ENCODE results near the gene MIPEP. TPM values are rescaled to one million over a fixed set of nuclear protein-coding genes. Genes with fewer than 3 reads are reported as not detected.

Gene MIPEP
- total RNA-seq, 1 experiment from 2014 or later: 24.7 TPM

DNA sequence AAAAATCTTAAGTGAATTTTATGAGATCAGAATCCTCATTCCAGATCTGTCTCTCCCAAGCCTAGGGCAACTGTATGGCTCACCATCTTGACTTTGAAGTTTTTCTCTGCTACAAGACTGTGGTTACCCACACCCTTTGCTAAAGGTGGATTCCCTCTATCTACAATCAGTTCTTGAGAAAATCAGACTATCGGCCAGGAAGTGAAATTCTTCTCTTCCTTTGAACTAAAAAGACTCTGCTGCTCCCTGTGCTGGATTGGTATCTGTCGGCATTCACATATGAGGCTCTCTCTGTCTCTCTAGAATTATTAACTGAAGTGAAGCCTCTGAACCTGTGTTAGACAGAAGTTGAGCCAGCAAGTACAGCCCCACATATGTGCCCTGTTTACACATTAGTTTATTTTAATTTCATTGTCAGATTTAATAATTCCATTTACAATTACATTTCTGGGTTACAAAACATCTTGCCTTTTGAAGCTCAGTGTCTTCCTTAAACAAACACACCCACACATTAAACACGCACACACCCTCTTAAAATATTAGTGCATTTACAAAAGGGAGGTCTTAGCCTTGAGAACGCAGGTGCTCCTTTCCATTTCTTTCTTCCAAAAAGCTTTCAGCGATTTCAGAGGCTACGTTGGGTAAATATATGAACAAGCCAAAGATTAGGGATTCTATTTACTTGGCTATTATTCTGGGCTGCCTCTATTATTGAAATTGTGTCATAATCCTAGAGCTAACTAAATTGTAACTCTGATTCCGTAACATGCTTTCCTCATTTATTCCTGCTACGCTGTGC lies 145.7 kb downstream of the MIPEP start:
- CTCF ChIA-PET: no interaction called here

GRCh38 chr13:23741879-23742510 lies 147.2 kb downstream of the MIPEP start:
- ChIA-PET CTCF (interaction anchor here (1.4 to 1.8 kb wide), 2 partner anchors 26 to 30 kb away, joined by 3 read pairs; no protein-coding TSS in a partner anchor), POLR2A (no interaction called here)
- Mint-ChIP-seq H3K4me3 (ENCODE audit: unreplicated experiment) (no peak overlapping the region), H3K27ac (ENCODE audit: low read depth, unreplicated experiment) (no peak overlapping the region), H3K36me3 (ENCODE audit: insufficient read depth, unreplicated experiment) (no peaks in the 10 kb centered on the region), H3K27me3 (ENCODE audit: insufficient read depth, unreplicated experiment) (no peaks in the 10 kb centered on the region), H3K9me3 (ENCODE audit: unreplicated experiment) (no peaks in the 10 kb centered on the region), H3K4me1 (ENCODE audit: insufficient read depth, unreplicated experiment) (peaks cover 9% of the 10 kb centered on the region)
- DNase-seq (ENCODE audit: unreplicated experiment): peak; percentile 13
- no TSS peak for BruUV-seq (replicated peaks)
- TF ChIP-seq, protein P1, sequence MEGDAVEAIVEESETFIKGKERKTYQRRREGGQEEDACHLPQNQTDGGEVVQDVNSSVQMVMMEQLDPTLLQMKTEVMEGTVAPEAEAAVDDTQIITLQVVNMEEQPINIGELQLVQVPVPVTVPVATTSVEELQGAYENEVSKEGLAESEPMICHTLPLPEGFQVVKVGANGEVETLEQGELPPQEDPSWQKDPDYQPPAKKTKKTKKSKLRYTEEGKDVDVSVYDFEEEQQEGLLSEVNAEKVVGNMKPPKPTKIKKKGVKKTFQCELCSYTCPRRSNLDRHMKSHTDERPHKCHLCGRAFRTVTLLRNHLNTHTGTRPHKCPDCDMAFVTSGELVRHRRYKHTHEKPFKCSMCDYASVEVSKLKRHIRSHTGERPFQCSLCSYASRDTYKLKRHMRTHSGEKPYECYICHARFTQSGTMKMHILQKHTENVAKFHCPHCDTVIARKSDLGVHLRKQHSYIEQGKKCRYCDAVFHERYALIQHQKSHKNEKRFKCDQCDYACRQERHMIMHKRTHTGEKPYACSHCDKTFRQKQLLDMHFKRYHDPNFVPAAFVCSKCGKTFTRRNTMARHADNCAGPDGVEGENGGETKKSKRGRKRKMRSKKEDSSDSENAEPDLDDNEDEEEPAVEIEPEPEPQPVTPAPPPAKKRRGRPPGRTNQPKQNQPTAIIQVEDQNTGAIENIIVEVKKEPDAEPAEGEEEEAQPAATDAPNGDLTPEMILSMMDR (IDR thresholded peaks at IDR 0.05; ENCODE audit: unreplicated experiment): peak; percentile 30
- intact Hi-C loops (cut with micrococcal nuclease): loop anchor here (10.0 kb wide), 1 partner anchor 1103 kb away; no protein-coding TSS in a partner anchor

More for the DNA sequence above, 145.7 kb downstream of the MIPEP start:
- intact Hi-C loops (cut with micrococcal nuclease): loop anchor here (10.0 kb wide), 1 partner anchor 1101 kb away; no protein-coding TSS in a partner anchor
- peaks cover 6% of the 10 kb centered on the region for H3K36me3 Mint-ChIP-seq (ENCODE audit: insufficient read depth, unreplicated experiment)
- POLR2A ChIA-PET: interaction anchor here (0.8 to 1.0 kb wide), 2 partner anchors 10 to 51 kb away, joined by 3 read pairs; no protein-coding TSS in a partner anchor
- peaks cover 9% of the 10 kb centered on the region for H3K4me1 Mint-ChIP-seq (ENCODE audit: insufficient read depth, unreplicated experiment)
- H3K4me3 Mint-ChIP-seq (ENCODE audit: unreplicated experiment): no peak overlapping the region
- DNase-seq (ENCODE audit: unreplicated experiment): no peak
- H3K9me3 Mint-ChIP-seq (ENCODE audit: unreplicated experiment): no peaks in the 10 kb centered on the region
- no peaks in the 10 kb centered on the region for H3K27me3 Mint-ChIP-seq (ENCODE audit: insufficient read depth, unreplicated experiment)
- TF ChIP-seq, protein P1 (IDR thresholded peaks at IDR 0.05; ENCODE audit: unreplicated experiment): no peak
- no TSS peak for BruUV-seq (replicated peaks)
- no peak overlapping the region for H3K27ac Mint-ChIP-seq (ENCODE audit: low read depth, unreplicated experiment)

GRCh38 chr13:23740002-23740401 lies 149.2 kb downstream of the MIPEP start:
- intact Hi-C loops (cut with micrococcal nuclease): loop anchor here (10.0 kb wide), 1 partner anchor 1105 kb away; no protein-coding TSS in a partner anchor
- TF ChIP-seq, protein P1 (IDR thresholded peaks at IDR 0.05; ENCODE audit: unreplicated experiment): no peak
- no TSS peak for BruUV-seq (replicated peaks)
- Mint-ChIP-seq H3K4me3 (ENCODE audit: unreplicated experiment) (no peak overlapping the region), H3K9me3 (ENCODE audit: unreplicated experiment) (no peaks in the 10 kb centered on the region), H3K27me3 (ENCODE audit: insufficient read depth, unreplicated experiment) (no peaks in the 10 kb centered on the region), H3K27ac (ENCODE audit: low read depth, unreplicated experiment) (no peak overlapping the region), H3K4me1 (ENCODE audit: insufficient read depth, unreplicated experiment) (peaks cover 9% of the 10 kb centered on the region), H3K36me3 (ENCODE audit: insufficient read depth, unreplicated experiment) (no peaks in the 10 kb centered on the region)
- POLR2A ChIA-PET: no interaction called here
- DNase-seq (ENCODE audit: unreplicated experiment): no peak
- CTCF ChIA-PET: interaction anchor here (0.7 kb wide), 2 partner anchors 10 to 161 kb away, joined by 3 read pairs; no protein-coding TSS in a partner anchor

DNA sequence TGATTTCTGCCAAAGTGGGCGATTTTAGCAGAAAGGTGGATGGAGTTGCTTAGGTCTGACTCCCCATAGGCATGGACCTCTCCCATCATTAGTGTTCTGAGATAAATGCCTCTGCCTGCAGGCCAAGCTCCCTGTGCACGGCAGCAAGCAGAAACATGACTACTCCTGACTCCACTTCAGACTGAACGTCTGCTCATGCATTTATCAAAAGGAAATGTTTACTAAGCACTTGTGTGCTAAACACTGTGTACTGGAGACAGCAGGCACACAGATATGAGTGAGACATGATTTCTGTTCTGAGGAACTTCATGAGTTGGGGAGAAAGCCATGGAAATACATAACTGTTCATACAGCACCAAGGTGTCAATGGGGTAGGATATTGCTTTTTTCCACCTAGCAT lies 149.6 kb downstream of the MIPEP start:
- BruUV-seq (replicated peaks): no TSS peak
- peaks cover 9% of the 10 kb centered on the region for H3K4me1 Mint-ChIP-seq (ENCODE audit: insufficient read depth, unreplicated experiment)
- intact Hi-C loops (cut with micrococcal nuclease): no loop called here
- ChIA-PET POLR2A (no interaction called here), CTCF (interaction anchor here (0.7 kb wide), 2 partner anchors 10 to 160 kb away, joined by 3 read pairs; no protein-coding TSS in a partner anchor)
- TF ChIP-seq, protein P1 (IDR thresholded peaks at IDR 0.05; ENCODE audit: unreplicated experiment): no peak
- no peak overlapping the region for H3K27ac Mint-ChIP-seq (ENCODE audit: low read depth, unreplicated experiment)
- H3K4me3 Mint-ChIP-seq (ENCODE audit: unreplicated experiment): no peak overlapping the region
- H3K27me3 Mint-ChIP-seq (ENCODE audit: insufficient read depth, unreplicated experiment): no peaks in the 10 kb centered on the region
- no peaks in the 10 kb centered on the region for H3K9me3 Mint-ChIP-seq (ENCODE audit: unreplicated experiment)
- no peak for DNase-seq (ENCODE audit: unreplicated experiment)
- H3K36me3 Mint-ChIP-seq (ENCODE audit: insufficient read depth, unreplicated experiment): no peaks in the 10 kb centered on the region
